Measurements from ENCODE around the gene BRICD5. TPM values are rescaled to one million over a fixed set of nuclear protein-coding genes. Genes with fewer than 3 reads are reported as not detected.

Gene BRICD5
- total and polyA plus RNA-seq, 2 of the 4 experiments (the other 2 are of a cell fraction): 0.18 to 0.94 TPM

- Histone ChIP-seq H3K23ac (ENCODE audit: low read depth, low read length) (no peak overlapping the region), H4K20me1 (ENCODE audit: insufficient read depth, low read length) (peaks cover 71% of the 10 kb centered on the region), H4K8ac (ENCODE audit: low read depth in 2 of 2, low read length in 2 of 2) (no peak overlapping the region), H4K5ac (ENCODE audit: low read depth, low read length) (no peak overlapping the region), H3K9me3 (ENCODE audit: control insufficient read depth, insufficient read depth, low read length) (no peaks in the 10 kb centered on the region), H3K79me1 (ENCODE audit: low read depth in 1 of 2, low read length in 2 of 2) (peaks cover 0 to 57% of the 10 kb centered on the region in 2 experiments), H3K4me1 (ENCODE audit: control insufficient read depth, insufficient read depth, low read length) (peaks cover 24% of the 10 kb centered on the region), H3K14ac (replicated peaks; ENCODE audit: low read depth, low read length) (no peak overlapping the region), H3K27ac (ENCODE audit: insufficient read depth, low read length) (no peak overlapping the region), H3K9me1 (ENCODE audit: insufficient read depth, low read length) (0 out of 2 replicates have a peak, but pooled peaks cover 2% of the 10 kb centered on the region), H3K4me2 (ENCODE audit: low read depth, low read length) (no peak overlapping the region), H3K18ac (ENCODE audit: low read depth, low read length) (no peak overlapping the region), H3K4me3 (ENCODE audit: insufficient read depth, low read depth, low read length) (no peak overlapping the region), H2BK5ac (ENCODE audit: low read depth, low read length, poor library complexity, severe bottlenecking) (no peak overlapping the region), H2AFZ (replicated peaks; ENCODE audit: low read length, poor library complexity) (no peak overlapping the region), H2AK9ac (replicated peaks; ENCODE audit: low read depth, low read length, poor library complexity) (no peak overlapping the region), H3K27me3 (ENCODE audit: control insufficient read depth, insufficient read depth, low read length) (no peaks in the 10 kb centered on the region), H2BK15ac (ENCODE audit: low read depth, low read length) (no peak overlapping the region), H3K9ac (ENCODE audit: low read depth, low read length) (no peak overlapping the region), H3K36me3 (ENCODE audit: control insufficient read depth, insufficient read depth, low read length) (peaks cover 29% of the 10 kb centered on the region), H4K91ac (ENCODE audit: insufficient read depth, low read depth, low read length) (no peak overlapping the region), H3K56ac (ENCODE audit: extremely low read depth, insufficient read depth, low read length) (no peak overlapping the region), H2AK5ac (ENCODE audit: low read depth, low read length) (no peak overlapping the region), H3K4ac (ENCODE audit: low read depth, low read length) (no peak overlapping the region), H2BK120ac (ENCODE audit: low read depth, low read length) (no peak overlapping the region), H2BK20ac (ENCODE audit: low read depth, low read length) (no peak overlapping the region)
- no peak for ATAC-seq (ENCODE audit: low read depth)
- in situ Hi-C loops (cut with MboI; ENCODE audit: low sequenced_read_pairs) (no loop called here), dilution Hi-C loops (cut with HindIII; ENCODE audit: low sequenced_read_pairs, unreplicated experiment) (no loop called here), intact Hi-C loops (cut with micrococcal nuclease) (no loop called here)
- ChIA-PET CTCF (no interaction called here), POLR2A (ENCODE audit: unreplicated experiment) (no interaction called here)
- 98% methylated on average over 13 of the region's 26 CpGs; no CpG with 5 or more reads in 1 of the 2 experiments for WGBS, 2 experiments (ENCODE audit: extremely low coverage in 2 of 2, insufficient read length in 1 of 2)
- no TSS peak for BruUV-seq (replicated peaks)
- no peak for TF ChIP-seq CEBPB (IDR thresholded peaks at IDR 0.05; ENCODE audit: low read depth, low read length)
- no peak for TF ChIP-seq CTCF (conservative IDR thresholded peaks at IDR 0.05; ENCODE audit: low read depth, low read length)
- no peak for TF ChIP-seq FOS (IDR thresholded peaks at IDR 0.05; ENCODE audit: low read depth, low read length)
- TF ChIP-seq RAD21 (IDR thresholded peaks at IDR 0.05; ENCODE audit: low read length): no peak
- TF ChIP-seq NFE2L2 (IDR thresholded peaks at IDR 0.05; ENCODE audit: low read depth, low read length): no peak
- TF ChIP-seq BHLHE40 (IDR thresholded peaks at IDR 0.05; ENCODE audit: low read depth, low read length): no peak
- no peak for TF ChIP-seq SMC3 (IDR thresholded peaks at IDR 0.05; ENCODE audit: low read depth, low read length)
- TF ChIP-seq ELK1 (IDR thresholded peaks at IDR 0.05; ENCODE audit: borderline replicate concordance, low read depth, low read length): no peak
- no peak for TF ChIP-seq MXI1 (IDR thresholded peaks at IDR 0.05; ENCODE audit: borderline replicate concordance, low read depth, low read length)
- no peak for TF ChIP-seq CHD1 (IDR thresholded peaks at IDR 0.05; ENCODE audit: low read depth, low read length)
- TF ChIP-seq RFX5 (IDR thresholded peaks at IDR 0.05; ENCODE audit: low read depth, low read length): no peak
- TF ChIP-seq RCOR1 (IDR thresholded peaks at IDR 0.05; ENCODE audit: insufficient replicate concordance, low read length): no peak
- TF ChIP-seq MAZ (IDR thresholded peaks at IDR 0.05; ENCODE audit: borderline replicate concordance, low read depth, low read length): no peak
- TF ChIP-seq USF2 (IDR thresholded peaks at IDR 0.05; ENCODE audit: low read depth, low read length): no peak
- TF ChIP-seq MAFK (IDR thresholded peaks at IDR 0.05; ENCODE audit: low read depth, low read length): no peak
- TF ChIP-seq POLR2A (IDR thresholded peaks at IDR 0.05; ENCODE audit: low read depth, low read length): no peak
- no peak for DNase-seq
Observed at GRCh38 chr16:2163211-2163881, 47.3 kb downstream of the BRICD5 start.

Measured in IMR-90 (cell line).